IMR-90 (cell line): Measurements from ENCODE around the gene HMCES. TPM values are rescaled to one million over a fixed set of nuclear protein-coding genes. Genes with fewer than 3 reads are reported as not detected.

ENCODE experiments used
- ATAC-seq: fragments of 200-7000 bp; cut with Tn5 transposase; 2 replicates; pipeline ENCODE4 v1.9.1; 2020; ENCODE audit warnings: low read depth, mild to moderate bottlenecking, moderate library complexity
- BruUV-seq: library from RNA; stranded (reverse); fragments of 400-500 nt; replicated peaks from 2 replicates; lab custom pipeline; 2021; lab: Mats Ljungman, UMichigan
- CTCF ChIA-PET: fragments of 300-600 bp; formaldehyde crosslinking; extraction: SDS; loops from one replicate; lab custom pipeline; 2021; ENCODE audit warnings: antibody characterized with exemption; lab: Yijun Ruan, JAX
- POLR2A ChIA-PET: fragments of 300-600 bp; sonication (Branson Sonifier 250); formaldehyde crosslinking; loops from one replicate; lab custom pipeline; 2022; ENCODE audit warnings: antibody characterized with exemption; ENCODE audit not compliant: unreplicated experiment; lab: Charles Lee
- DNase-seq: peaks from one replicate; pipeline ENCODE4 v3.0.0; 2013
- H2AFZ ChIP-seq: replicated peaks from 2 replicates; pipeline ENCODE3; 2013; ENCODE audit warnings: low read length, mild to moderate bottlenecking; ENCODE audit not compliant: poor library complexity
- H2AK5ac ChIP-seq: 2 replicates; pipeline ENCODE4 v1.6.1; 2013; ENCODE audit warnings: low read depth, low read length, inconsistent platforms
- H2AK9ac ChIP-seq: replicated peaks from 2 replicates; pipeline ENCODE3; 2013; ENCODE audit warnings: mild to moderate bottlenecking, low read depth, low read length, moderate library complexity; ENCODE audit not compliant: poor library complexity
- H2BK120ac ChIP-seq: 2 replicates; pipeline ENCODE4 v1.6.1; 2013; ENCODE audit warnings: low read depth, low read length, inconsistent platforms
- H2BK15ac ChIP-seq: 3 replicates; pipeline ENCODE4 v1.6.1; 2013; ENCODE audit warnings: low read depth, low read length, inconsistent platforms
- H2BK20ac ChIP-seq: 2 replicates; pipeline ENCODE4 v1.6.1; 2013; ENCODE audit warnings: low read depth, mild to moderate bottlenecking, inconsistent platforms, low read length, moderate library complexity
- H2BK5ac ChIP-seq: 2 replicates; pipeline ENCODE4 v1.6.1; 2013; ENCODE audit warnings: mild to moderate bottlenecking, low read depth, low read length, inconsistent platforms; ENCODE audit not compliant: poor library complexity, severe bottlenecking
- H3K14ac ChIP-seq: replicated peaks from 2 replicates; pipeline ENCODE4 v1.6.1; 2013; ENCODE audit warnings: low read depth, low read length, inconsistent platforms
- H3K18ac ChIP-seq: 2 replicates; pipeline ENCODE4 v1.6.1; 2013; ENCODE audit warnings: low read depth, low read length, control low read depth
- H3K23ac ChIP-seq: 2 replicates; pipeline ENCODE4 v1.6.1; 2013; ENCODE audit warnings: low read depth, low read length, inconsistent platforms
- H3K27ac ChIP-seq: 2 replicates; pipeline ENCODE4 v1.5.1; 2013; ENCODE audit warnings: mild to moderate bottlenecking, control low read depth, low read length; ENCODE audit not compliant: insufficient read depth
- H3K27me3 ChIP-seq: 2 replicates; pipeline ENCODE4 v1.6.1; 2013; ENCODE audit warnings: low read length; ENCODE audit not compliant: control insufficient read depth, insufficient read depth
- H3K36me3 ChIP-seq: 2 replicates; pipeline ENCODE4 v1.6.1; 2013; ENCODE audit warnings: low read length, mixed read lengths; ENCODE audit not compliant: control insufficient read depth, insufficient read depth
- H3K4ac ChIP-seq: 2 replicates; pipeline ENCODE4 v1.6.1; 2013; ENCODE audit warnings: low read depth, low read length, inconsistent platforms
- H3K4me1 ChIP-seq: 2 replicates; pipeline ENCODE4 v1.6.1; 2013; ENCODE audit warnings: low read length, mixed read lengths; ENCODE audit not compliant: control insufficient read depth, insufficient read depth
- H3K4me2 ChIP-seq: 2 replicates; pipeline ENCODE4 v1.6.1; 2013; ENCODE audit warnings: low read depth, mild to moderate bottlenecking, control low read depth, low read length, moderate library complexity
- H3K4me3 ChIP-seq: 2 replicates; pipeline ENCODE4 v1.5.1; 2013; ENCODE audit warnings: low read depth, mild to moderate bottlenecking, control low read depth, low read length, moderate library complexity; ENCODE audit not compliant: insufficient read depth
- H3K56ac ChIP-seq: 2 replicates; pipeline ENCODE4 v1.6.1; 2013; ENCODE audit warnings: low read length, inconsistent platforms; ENCODE audit not compliant: insufficient read depth; ENCODE audit errors: extremely low read depth
- H3K79me1 ChIP-seq, 2 experiments: 2 replicates each; pipeline ENCODE4 v1.6.1; 2013; ENCODE audit warnings: low read length in 2 of 2, inconsistent platforms in 1 of 2, low read depth in 1 of 2
- H3K9ac ChIP-seq: 2 replicates; pipeline ENCODE4 v1.6.1; 2013; ENCODE audit warnings: low read depth, low read length, control low read depth
- H3K9me1 ChIP-seq: 2 replicates; pipeline ENCODE4 v1.6.1; 2013; ENCODE audit warnings: low read length, inconsistent platforms; ENCODE audit not compliant: insufficient read depth
- H3K9me3 ChIP-seq: 2 replicates; pipeline ENCODE4 v1.6.1; 2013; ENCODE audit warnings: low read length; ENCODE audit not compliant: control insufficient read depth, insufficient read depth
- H4K20me1 ChIP-seq: 2 replicates; pipeline ENCODE4 v1.6.1; 2013; ENCODE audit warnings: low read length, inconsistent platforms; ENCODE audit not compliant: insufficient read depth
- H4K5ac ChIP-seq: 2 replicates; pipeline ENCODE4 v1.6.1; 2013; ENCODE audit warnings: mild to moderate bottlenecking, low read depth, low read length, control low read depth
- H4K8ac ChIP-seq, 2 experiments: 2 replicates each; pipeline ENCODE4 v1.6.1; 2013; ENCODE audit warnings: low read depth in 2 of 2, low read length in 2 of 2, control low read depth in 1 of 2, inconsistent platforms in 1 of 2
- H4K91ac ChIP-seq: 2 replicates; pipeline ENCODE4 v1.6.1; 2013; ENCODE audit warnings: low read depth, low read length, inconsistent platforms; ENCODE audit not compliant: insufficient read depth
- BHLHE40 ChIP-seq: fragments of 150-350 bp; IDR thresholded peaks from 2 replicates; pipeline ENCODE4 v1.6.1; 2016; ENCODE audit warnings: mild to moderate bottlenecking, low read depth, low read length
- CEBPB ChIP-seq: IDR thresholded peaks from 2 replicates; pipeline ENCODE4 v1.6.1; 2012; ENCODE audit warnings: low read depth, low read length, improper control_type of control experiment
- CHD1 ChIP-seq: IDR thresholded peaks from 2 replicates; pipeline ENCODE4 v1.6.1; 2012; ENCODE audit warnings: low read depth, low read length, improper control_type of control experiment
- FOS ChIP-seq: fragments of 150-350 bp; IDR thresholded peaks from 2 replicates; pipeline ENCODE4 v1.6.1; 2016; ENCODE audit warnings: low read depth, low read length
- MAFK ChIP-seq: IDR thresholded peaks from 2 replicates; pipeline ENCODE4 v1.6.1; 2012; ENCODE audit warnings: low read depth, low read length, improper control_type of control experiment
- MAZ ChIP-seq: IDR thresholded peaks from 2 replicates; pipeline ENCODE4 v1.6.1; 2012; ENCODE audit warnings: low read depth, mild to moderate bottlenecking, low read length, improper control_type of control experiment, moderate library complexity, borderline replicate concordance
- MXI1 ChIP-seq: IDR thresholded peaks from 2 replicates; pipeline ENCODE4 v1.6.1; 2012; ENCODE audit warnings: low read depth, mild to moderate bottlenecking, low read length, moderate library complexity, borderline replicate concordance
- NFE2L2 ChIP-seq: fragments of 150-350 bp; IDR thresholded peaks from 2 replicates; pipeline ENCODE4 v1.6.1; 2016; ENCODE audit warnings: low read depth, mild to moderate bottlenecking, low read length
- POLR2A ChIP-seq: IDR thresholded peaks from 2 replicates; pipeline ENCODE4 v1.6.1; 2012; ENCODE audit warnings: mild to moderate bottlenecking, low read depth, low read length
- RAD21 ChIP-seq: IDR thresholded peaks from 2 replicates; pipeline ENCODE4 v1.6.1; 2012; ENCODE audit warnings: low read length, improper control_type of control experiment
- RCOR1 ChIP-seq: IDR thresholded peaks from 2 replicates; pipeline ENCODE4 v1.6.1; 2012; ENCODE audit warnings: mild to moderate bottlenecking, low read length, improper control_type of control experiment; ENCODE audit not compliant: insufficient replicate concordance
- RFX5 ChIP-seq: IDR thresholded peaks from 2 replicates; pipeline ENCODE4 v1.8.0; 2012; ENCODE audit warnings: low read depth, mild to moderate bottlenecking, low read length, moderate library complexity
- SMC3 ChIP-seq: fragments of 150-350 bp; IDR thresholded peaks from 2 replicates; pipeline ENCODE4 v1.6.1; 2016; ENCODE audit warnings: low read depth, mild to moderate bottlenecking, antibody characterized with exemption, low read length, moderate library complexity
- WGBS, 2 experiments: methylation state at CpG; one replicate each; pipeline versions ENCODE4 v1.1.5 to v1.1.7; 2013; ENCODE audit warnings: missing lambda C conversion rate in 2 of 2; ENCODE audit not compliant: insufficient read length in 1 of 2; ENCODE audit errors: extremely low coverage in 2 of 2; 5-methylcytosine and 5-hydroxymethylcytosine counted together
- dilution Hi-C: fragments of 300-500 bp; cut with HindIII; formaldehyde crosslinking; loops from one replicate; pipeline ENCODE4 v1.14.3; 2018; ENCODE audit warnings: low sequenced_read_pairs; ENCODE audit not compliant: unreplicated experiment
- in situ Hi-C: fragments of 300-500 bp; cut with MboI; formaldehyde crosslinking; loops from 3 replicates; pipeline ENCODE4 v1.14.3; 2019; ENCODE audit warnings: low sequenced_read_pairs, inconsistent platforms, mixed read lengths
- intact Hi-C: fragments of 100-400 bp; cut with micrococcal nuclease; formaldehyde crosslinking; loops from 2 replicates; pipeline ENCODE4 v1.10.0; 2022
- polyA plus RNA-seq, 3 experiments: library from polyadenylated mRNA; depleted of rRNA; stranded (reverse); fragments of >200 nt; gene quantifications; 2 replicates each; pipeline ENCODE4 v1.2.3, GENCODE V29; 2012; ENCODE audit warnings: low replicate concordance in 1 of 3
- total RNA-seq: library from RNA; depleted of rRNA; stranded (reverse); fragments of >200 nt; gene quantifications from 2 replicates; pipeline ENCODE4 v1.2.3, GENCODE V29; 2012
- TF ChIP-seq, protein P1 (sequence below): fragments of 150-350 bp; IDR thresholded peaks from 2 replicates; pipeline ENCODE4 v1.6.1; 2016; ENCODE audit warnings: low read depth, mild to moderate bottlenecking, low read length, moderate library complexity, borderline replicate concordance
- TF ChIP-seq, protein P2 (sequence below): conservative IDR thresholded peaks from 2 replicates; pipeline ENCODE4 v1.5.1; 2012; ENCODE audit warnings: mild to moderate bottlenecking, low read depth, low read length, improper control_type of control experiment
- TF ChIP-seq, protein P3 (sequence below): fragments of 150-350 bp; IDR thresholded peaks from 2 replicates; pipeline ENCODE4 v1.6.1; 2017; ENCODE audit warnings: mild to moderate bottlenecking, antibody characterized with exemption, low read length, low read depth

Gene HMCES
- total and polyA plus RNA-seq, 2 of the 4 experiments (the other 2 are of a cell fraction) = 26.0 to 30.5 TPM

DNA sequence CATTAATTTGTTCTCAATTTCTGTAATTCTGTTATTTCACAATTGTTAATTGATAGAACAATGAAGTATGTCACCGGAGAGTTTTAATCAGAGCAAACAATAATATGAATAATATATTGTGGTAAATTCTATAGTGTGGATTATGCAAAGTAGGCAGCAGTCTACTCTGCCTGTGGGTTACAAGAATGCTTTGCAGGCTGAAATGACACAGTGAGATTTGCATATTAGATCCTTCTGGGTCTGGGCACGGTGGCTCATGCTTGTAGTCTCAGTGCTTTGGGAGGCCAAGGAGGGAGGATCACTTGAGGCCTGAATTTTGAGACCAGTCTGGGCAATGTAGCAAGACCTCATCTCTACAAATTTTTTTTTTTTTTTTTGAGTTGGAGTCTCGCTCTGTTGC, 16.8 kb upstream of the HMCES start:
- no peak overlapping the region for H2AK9ac ChIP-seq
- CTCF ChIA-PET = no interaction called here
- no peak overlapping the region for H2BK120ac ChIP-seq
- H4K20me1 ChIP-seq = peaks cover 62% of the 10 kb centered on the region
- H2BK15ac ChIP-seq = no peak overlapping the region
- H3K4me3 ChIP-seq = no peak overlapping the region
- ATAC-seq (no peak), DNase-seq (no peak)
- no peaks in the 10 kb centered on the region for H3K27me3 ChIP-seq
- intact Hi-C loops = no loop called here
- in situ Hi-C loops = no loop called here
- BruUV-seq = no TSS peak
- H4K8ac ChIP-seq = no peak overlapping the region
- TF ChIP-seq, protein P1, sequence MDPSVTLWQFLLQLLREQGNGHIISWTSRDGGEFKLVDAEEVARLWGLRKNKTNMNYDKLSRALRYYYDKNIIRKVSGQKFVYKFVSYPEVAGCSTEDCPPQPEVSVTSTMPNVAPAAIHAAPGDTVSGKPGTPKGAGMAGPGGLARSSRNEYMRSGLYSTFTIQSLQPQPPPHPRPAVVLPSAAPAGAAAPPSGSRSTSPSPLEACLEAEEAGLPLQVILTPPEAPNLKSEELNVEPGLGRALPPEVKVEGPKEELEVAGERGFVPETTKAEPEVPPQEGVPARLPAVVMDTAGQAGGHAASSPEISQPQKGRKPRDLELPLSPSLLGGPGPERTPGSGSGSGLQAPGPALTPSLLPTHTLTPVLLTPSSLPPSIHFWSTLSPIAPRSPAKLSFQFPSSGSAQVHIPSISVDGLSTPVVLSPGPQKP = no peak
- TF ChIP-seq CEBPB (no peak), RAD21 (no peak), RFX5 (no peak), MXI1 (no peak), SMC3 (no peak), POLR2A (no peak), RCOR1 (no peak), MAFK (no peak), BHLHE40 (no peak), NFE2L2 (no peak), FOS (no peak), CHD1 (no peak), MAZ (no peak)
- TF ChIP-seq, protein P2, sequence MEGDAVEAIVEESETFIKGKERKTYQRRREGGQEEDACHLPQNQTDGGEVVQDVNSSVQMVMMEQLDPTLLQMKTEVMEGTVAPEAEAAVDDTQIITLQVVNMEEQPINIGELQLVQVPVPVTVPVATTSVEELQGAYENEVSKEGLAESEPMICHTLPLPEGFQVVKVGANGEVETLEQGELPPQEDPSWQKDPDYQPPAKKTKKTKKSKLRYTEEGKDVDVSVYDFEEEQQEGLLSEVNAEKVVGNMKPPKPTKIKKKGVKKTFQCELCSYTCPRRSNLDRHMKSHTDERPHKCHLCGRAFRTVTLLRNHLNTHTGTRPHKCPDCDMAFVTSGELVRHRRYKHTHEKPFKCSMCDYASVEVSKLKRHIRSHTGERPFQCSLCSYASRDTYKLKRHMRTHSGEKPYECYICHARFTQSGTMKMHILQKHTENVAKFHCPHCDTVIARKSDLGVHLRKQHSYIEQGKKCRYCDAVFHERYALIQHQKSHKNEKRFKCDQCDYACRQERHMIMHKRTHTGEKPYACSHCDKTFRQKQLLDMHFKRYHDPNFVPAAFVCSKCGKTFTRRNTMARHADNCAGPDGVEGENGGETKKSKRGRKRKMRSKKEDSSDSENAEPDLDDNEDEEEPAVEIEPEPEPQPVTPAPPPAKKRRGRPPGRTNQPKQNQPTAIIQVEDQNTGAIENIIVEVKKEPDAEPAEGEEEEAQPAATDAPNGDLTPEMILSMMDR = no peak
- TF ChIP-seq, protein P3, sequence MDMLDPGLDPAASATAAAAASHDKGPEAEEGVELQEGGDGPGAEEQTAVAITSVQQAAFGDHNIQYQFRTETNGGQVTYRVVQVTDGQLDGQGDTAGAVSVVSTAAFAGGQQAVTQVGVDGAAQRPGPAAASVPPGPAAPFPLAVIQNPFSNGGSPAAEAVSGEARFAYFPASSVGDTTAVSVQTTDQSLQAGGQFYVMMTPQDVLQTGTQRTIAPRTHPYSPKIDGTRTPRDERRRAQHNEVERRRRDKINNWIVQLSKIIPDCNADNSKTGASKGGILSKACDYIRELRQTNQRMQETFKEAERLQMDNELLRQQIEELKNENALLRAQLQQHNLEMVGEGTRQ = no peak
- H3K4me2 ChIP-seq = no peak overlapping the region
- no peak overlapping the region for H2BK20ac ChIP-seq
- no peak overlapping the region for H3K14ac ChIP-seq
- H3K4me1 ChIP-seq = peaks cover 7% of the 10 kb centered on the region; the same call in 1 of the 2 replicates
- no peak overlapping the region for H3K9ac ChIP-seq
- H3K4ac ChIP-seq = no peak overlapping the region
- peaks cover 80% of the 10 kb centered on the region for H3K36me3 ChIP-seq
- no peak overlapping the region for H3K56ac ChIP-seq
- POLR2A ChIA-PET = interaction anchor here (0.6 to 2.3 kb wide), 2 partner anchors 11 to 12 kb away, joined by 3 to 7 read pairs; partner anchors contain the start of gene COPG1
- H3K27ac ChIP-seq = no peak overlapping the region
- no CpG with 5 or more reads among the region's 3 CpGs for WGBS, 2 experiments
- H3K18ac ChIP-seq = no peak overlapping the region
- no peak overlapping the region for H2AFZ ChIP-seq
- no peak overlapping the region for H2BK5ac ChIP-seq
- no peak overlapping the region for H3K23ac ChIP-seq
- H2AK5ac ChIP-seq = no peak overlapping the region
- H3K9me3 ChIP-seq = no peaks in the 10 kb centered on the region
- H3K79me1 ChIP-seq = peaks cover 50 to 82% of the 10 kb centered on the region in 2 experiments
- no peak overlapping the region for H4K5ac ChIP-seq
- no peak overlapping the region for H4K91ac ChIP-seq
- H3K9me1 ChIP-seq = peaks cover 13% of the 10 kb centered on the region
- dilution Hi-C loops = no loop called here
